Occipital lobe (tissue), 2 donors: Measurements from ENCODE around the gene ESYT1. TPM values are rescaled to one million over a fixed set of nuclear protein-coding genes. Genes with fewer than 3 reads are reported as not detected.

Experiments
- DNase-seq: peaks from one replicate; lab custom pipeline; 2025; lab: John Stamatoyannopoulos, UW
- total RNA-seq: library from RNA; depleted of rRNA; stranded (reverse); fragments of >200 nt; gene quantifications from one replicate; pipeline ENCODE4 v1.2.3, GENCODE V29; 2014

ESYT1 gene
- total RNA-seq, 1 donor from 2014 or later: 21.8 TPM

GRCh38 chr12:56172839-56173238, 44.8 kb downstream of the ESYT1 start:
- DNase-seq: no peak

GRCh38 chr12:56178347-56178746, 50.3 kb downstream of the ESYT1 start:
- DNase-seq: no peak

GRCh38 chr12:56186957-56187356, 58.9 kb downstream of the ESYT1 start:
- no peak for DNase-seq

GRCh38 chr12:56188131-56188777, 60.2 kb downstream of the ESYT1 start:
- no peak for DNase-seq

GRCh38 chr12:56188778-56189098, 60.7 kb downstream of the ESYT1 start:
- DNase-seq: no peak

GRCh38 chr12:56189099-56189917, 61.2 kb downstream of the ESYT1 start, which contains the start of gene SMARCC2:
SMARCC2 (minus strand) TSS chr12:56189483; CDS start chr12:56189461, 22 bp downstream.
- DNase-seq: peak; percentile 73

GRCh38 chr12:56189918-56190694, 62.0 kb downstream of the ESYT1 start:
- DNase-seq: peak; percentile 68

- no peak for DNase-seq
Observed at GRCh38 chr12:56190695-56191155, 62.7 kb downstream of the ESYT1 start.

GRCh38 chr12:56192582-56192981, 64.5 kb downstream of the ESYT1 start:
- DNase-seq: no peak

GRCh38 chr12:56193025-56193578, 65.0 kb downstream of the ESYT1 start:
- DNase-seq: peak; percentile 2

Other genes with a start within 250 kb of the ESYT1 start
- gene PYM1, start 200.4 kb upstream of the ESYT1 start, total RNA-seq: 20.0 TPM
- gene DGKA, start 197.1 kb upstream of the ESYT1 start, total RNA-seq: 10.9 TPM
- not detected for gene PMEL, start 162.2 kb upstream of the ESYT1 start, total RNA-seq
- gene CDK2, start 161.4 kb upstream of the ESYT1 start, total RNA-seq: 6.7 TPM
- 37.4 TPM for gene RAB5B, start 154.2 kb upstream of the ESYT1 start, total RNA-seq
- 8.3 TPM for gene SUOX, start 131.0 kb upstream of the ESYT1 start, total RNA-seq
- 5.5 TPM for gene IKZF4, start 107.2 kb upstream of the ESYT1 start, total RNA-seq
- 61.3 TPM for gene RPS26, start 86.3 kb upstream of the ESYT1 start, total RNA-seq
- gene ERBB3, start 48.1 kb upstream of the ESYT1 start, total RNA-seq: 2.2 TPM
- gene PA2G4, start 23.7 kb upstream of the ESYT1 start, total RNA-seq: 64.9 TPM
- gene RPL41, start 11.6 kb upstream of the ESYT1 start, total RNA-seq: 1,070 TPM
- 10.6 TPM for gene ZC3H10, start 10.0 kb upstream of the ESYT1 start, total RNA-seq
- gene MYL6B, start 24.3 kb downstream of the ESYT1 start, total RNA-seq: 77.0 TPM
- 417 TPM for gene MYL6, start 30.1 kb downstream of the ESYT1 start, total RNA-seq
- 80.6 TPM for gene SMARCC2, start 61.2 kb downstream of the ESYT1 start, total RNA-seq
- 78.1 TPM for gene RNF41, start 93.7 kb downstream of the ESYT1 start, total RNA-seq
- gene NABP2, start 96.1 kb downstream of the ESYT1 start, total RNA-seq: 20.1 TPM
- not detected for gene SLC39A5, start 101.8 kb downstream of the ESYT1 start, total RNA-seq
- 9.2 TPM for gene ANKRD52, start 130.1 kb downstream of the ESYT1 start, total RNA-seq
- 12.9 TPM for gene COQ10A, start 138.7 kb downstream of the ESYT1 start, total RNA-seq
- gene CS, start 172.1 kb downstream of the ESYT1 start, total RNA-seq: 90.9 TPM
- gene CNPY2, start 187.7 kb downstream of the ESYT1 start, total RNA-seq: 40.4 TPM
- 29.9 TPM for gene PAN2, start 205.7 kb downstream of the ESYT1 start, total RNA-seq
- gene IL23A, start 210.6 kb downstream of the ESYT1 start, total RNA-seq: not detected
- 84.4 TPM for gene STAT2, start 231.8 kb downstream of the ESYT1 start, total RNA-seq
- gene APOF, start 234.6 kb downstream of the ESYT1 start, total RNA-seq: not detected